HG03521 (cell line): ENCODE measurements around the gene LAMA4.

ENCODE experiments used
- ATAC-seq: cut with Tn5 transposase; IDR thresholded peaks from one replicate; pipeline ENCODE4 v1.9.1; 2021; ENCODE audit warnings: mild to moderate bottlenecking, moderate library complexity; ENCODE audit not compliant: unreplicated experiment

Gene LAMA4

GRCh38 chr6:112245511-112246203 is 8.7 kb downstream of the LAMA4 start:
- ATAC-seq: no peak

- ATAC-seq: no peak
Measured at GRCh38 chr6:112243861-112244827, 10.2 kb downstream of the LAMA4 start.

- ATAC-seq: no peak
Measured at GRCh38 chr6:112241820-112242429, 12.4 kb downstream of the LAMA4 start.

- no peak for ATAC-seq
Measured at GRCh38 chr6:112237595-112237994, 16.8 kb downstream of the LAMA4 start.

- no peak for ATAC-seq
Measured at GRCh38 chr6:112237066-112237465, 17.3 kb downstream of the LAMA4 start.

GRCh38 chr6:112235956-112236355 is 18.4 kb downstream of the LAMA4 start:
- no peak for ATAC-seq

DNA sequence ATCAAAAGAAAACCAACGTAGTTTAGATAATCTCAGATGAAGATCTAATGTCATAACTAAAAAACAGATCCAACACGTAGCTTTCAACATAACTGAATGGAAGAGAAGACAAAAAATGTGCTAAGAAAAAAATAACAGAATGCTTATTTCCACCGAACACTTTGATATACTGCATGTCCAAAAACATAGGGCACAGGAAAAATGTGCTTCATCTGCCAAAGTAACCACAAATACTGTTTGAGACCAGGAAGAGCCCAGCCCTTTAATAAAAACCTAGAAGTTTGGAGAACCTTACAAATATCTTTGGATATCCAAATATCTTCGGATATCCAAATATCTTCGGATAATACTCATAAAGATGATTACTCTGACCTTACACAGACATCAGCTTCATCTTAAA is 19.8 kb downstream of the LAMA4 start:
- no peak for ATAC-seq

GRCh38 chr6:112233847-112234246 is 20.5 kb downstream of the LAMA4 start:
- no peak for ATAC-seq

- no peak for ATAC-seq
Measured at GRCh38 chr6:112232845-112233256, 21.5 kb downstream of the LAMA4 start.

DNA sequence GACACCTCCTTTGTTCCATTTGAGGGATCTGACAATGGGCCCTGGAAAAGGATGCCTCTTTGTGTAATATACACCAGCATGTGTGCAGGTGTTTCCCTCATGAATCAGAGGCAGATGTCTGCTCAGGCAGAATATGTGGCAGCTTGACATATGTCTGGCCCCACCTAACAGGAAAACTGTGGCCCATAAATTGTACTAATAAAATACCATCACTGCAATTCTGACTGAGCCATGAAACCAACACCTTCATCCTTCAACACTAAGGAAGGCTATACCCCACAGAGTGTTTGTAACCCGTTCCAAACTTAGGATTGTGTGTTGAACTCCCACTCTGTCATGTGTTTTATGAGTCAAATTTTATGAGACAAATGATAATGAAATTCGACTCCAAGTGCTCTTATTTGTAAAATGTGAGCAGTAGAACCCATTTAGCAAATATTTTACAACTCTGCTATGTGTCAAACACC is 22.7 kb downstream of the LAMA4 start:
- ATAC-seq: no peak

DNA sequence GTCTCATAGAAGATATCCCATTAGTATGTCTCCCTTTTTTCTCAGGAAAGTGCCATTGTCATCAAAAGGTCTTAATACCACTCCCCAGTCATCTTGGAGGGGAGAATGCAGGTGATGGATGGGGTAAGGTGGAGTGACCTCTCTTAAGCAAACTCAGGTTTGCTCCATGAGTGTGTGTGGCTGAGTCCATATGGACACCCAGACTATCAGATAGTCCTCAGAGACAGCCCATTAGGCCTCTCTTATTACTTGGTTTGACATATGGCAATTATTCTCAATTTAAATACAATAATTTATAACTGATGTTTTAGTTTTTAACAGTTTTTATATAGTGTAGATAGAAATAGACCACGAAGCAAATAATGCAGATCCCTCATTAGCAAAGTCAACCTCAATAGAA is 23.2 kb downstream of the LAMA4 start:
- ATAC-seq: no peak

DNA sequence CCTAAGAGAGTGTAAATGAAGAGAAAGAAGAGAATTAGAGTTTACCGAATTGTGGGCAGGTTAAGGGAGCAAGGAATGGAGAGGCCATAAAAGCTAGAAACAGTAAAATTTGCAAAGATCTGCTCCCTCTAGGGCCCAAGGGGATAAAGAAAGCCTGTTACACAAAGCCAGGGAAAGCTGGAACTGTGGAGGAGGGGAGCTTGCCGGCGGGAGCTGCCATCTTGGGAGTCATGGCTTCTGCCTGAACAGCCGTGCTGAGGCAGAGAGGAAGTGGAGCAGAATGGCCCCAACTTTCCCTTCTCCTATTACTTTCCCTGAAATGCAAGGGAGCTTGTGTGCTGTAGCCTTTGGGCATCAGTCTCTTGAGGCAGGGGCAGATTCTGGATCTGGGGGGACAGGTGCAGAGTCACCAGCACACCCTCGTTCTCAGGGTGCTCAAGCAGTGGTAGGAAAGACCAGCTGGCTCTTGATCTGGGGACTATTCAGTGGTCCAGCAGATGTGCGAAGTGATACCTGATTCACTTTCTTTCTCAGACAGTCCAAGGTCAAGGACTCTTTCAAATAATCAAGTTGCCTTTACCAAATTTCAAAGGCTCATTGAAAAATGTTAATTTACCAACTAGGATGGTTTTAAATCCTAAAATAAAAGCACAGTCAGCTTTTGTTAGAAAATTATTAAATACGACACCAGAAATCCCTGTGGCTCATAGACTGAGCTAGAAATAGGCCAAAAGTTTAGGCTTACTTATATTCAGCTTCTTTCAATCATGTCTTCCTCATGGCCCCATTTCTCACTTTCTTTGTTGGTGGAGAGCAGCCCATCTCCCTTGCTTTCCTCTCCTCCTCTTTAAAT is 25.7 kb downstream of the LAMA4 start:
- ATAC-seq: no peak

DNA sequence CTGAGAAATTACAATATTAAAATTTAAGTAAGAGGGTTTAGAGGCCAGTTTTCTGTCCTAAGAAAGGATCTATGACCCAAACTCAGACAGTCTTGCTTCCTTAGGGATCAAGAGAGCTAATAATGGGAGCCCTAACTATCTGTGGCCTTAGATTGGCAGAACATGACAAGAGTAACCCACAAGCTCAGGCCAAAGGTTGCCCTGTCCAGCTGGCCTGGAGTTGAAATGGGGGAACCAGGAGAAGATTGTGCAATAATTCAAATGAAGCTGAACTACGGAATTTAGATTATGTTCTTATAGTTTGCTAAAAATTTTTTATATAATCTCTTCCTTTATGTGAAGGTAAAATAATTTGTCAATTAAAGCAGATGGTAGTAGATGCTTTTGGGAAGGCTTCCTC is 26.4 kb downstream of the LAMA4 start:
- ATAC-seq: no peak

DNA sequence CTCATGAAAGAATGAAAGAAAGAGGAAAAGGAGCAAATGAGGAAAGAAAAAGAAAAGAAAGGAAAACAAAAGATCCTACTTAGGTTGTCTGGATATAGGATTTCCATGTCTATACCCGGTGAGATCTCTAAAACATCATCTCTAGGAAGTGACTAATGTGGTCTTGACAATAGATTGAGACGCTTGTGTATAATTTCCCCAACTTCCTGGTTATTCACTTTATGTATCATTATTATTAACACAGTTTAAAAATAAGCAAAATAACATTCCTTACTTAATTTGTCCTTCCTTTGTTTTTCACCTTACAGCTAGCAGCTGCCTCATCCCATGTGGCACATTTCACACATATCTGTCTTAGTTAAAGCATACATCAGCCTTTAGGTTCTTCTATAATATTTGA is 27.0 kb downstream of the LAMA4 start:
- ATAC-seq: no peak

DNA sequence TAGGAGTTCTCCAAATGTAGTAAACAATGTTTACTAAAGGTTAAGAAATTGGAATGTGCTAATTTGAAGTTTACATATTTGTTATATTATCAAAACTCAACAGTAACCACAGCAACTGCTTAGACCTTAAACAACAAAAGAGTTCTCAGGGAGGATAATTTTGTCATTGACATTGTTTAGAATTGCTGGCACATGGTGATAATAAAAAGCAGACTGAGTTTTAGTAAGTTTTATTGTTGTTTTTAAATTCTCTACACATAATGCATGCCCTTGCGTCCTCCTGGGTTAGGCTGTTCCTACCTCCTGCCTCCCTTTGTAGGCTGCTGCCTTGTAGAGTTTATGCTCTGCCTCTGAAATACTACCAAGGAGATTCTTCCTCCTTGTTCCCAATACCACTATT is 28.7 kb downstream of the LAMA4 start:
- ATAC-seq: no peak

DNA sequence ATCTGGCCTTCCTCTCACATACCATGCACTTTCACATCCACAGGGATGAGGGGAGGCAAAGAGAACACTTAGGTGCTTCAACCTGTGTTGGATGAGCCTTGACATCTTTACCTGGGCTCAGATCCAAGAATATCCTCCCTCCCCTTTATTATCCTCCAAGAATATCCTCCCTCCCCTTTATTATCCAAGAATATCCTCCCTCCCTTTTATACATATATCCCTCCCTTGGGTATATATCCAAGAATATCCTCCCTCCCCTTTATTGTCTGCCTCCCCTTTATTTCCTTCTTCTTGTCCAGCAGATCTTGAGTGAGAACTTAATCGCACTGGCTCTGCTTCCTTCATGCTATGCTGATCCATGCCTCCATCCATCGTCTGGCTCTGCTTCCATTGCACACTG is 30.3 kb downstream of the LAMA4 start:
- ATAC-seq: no peak

DNA sequence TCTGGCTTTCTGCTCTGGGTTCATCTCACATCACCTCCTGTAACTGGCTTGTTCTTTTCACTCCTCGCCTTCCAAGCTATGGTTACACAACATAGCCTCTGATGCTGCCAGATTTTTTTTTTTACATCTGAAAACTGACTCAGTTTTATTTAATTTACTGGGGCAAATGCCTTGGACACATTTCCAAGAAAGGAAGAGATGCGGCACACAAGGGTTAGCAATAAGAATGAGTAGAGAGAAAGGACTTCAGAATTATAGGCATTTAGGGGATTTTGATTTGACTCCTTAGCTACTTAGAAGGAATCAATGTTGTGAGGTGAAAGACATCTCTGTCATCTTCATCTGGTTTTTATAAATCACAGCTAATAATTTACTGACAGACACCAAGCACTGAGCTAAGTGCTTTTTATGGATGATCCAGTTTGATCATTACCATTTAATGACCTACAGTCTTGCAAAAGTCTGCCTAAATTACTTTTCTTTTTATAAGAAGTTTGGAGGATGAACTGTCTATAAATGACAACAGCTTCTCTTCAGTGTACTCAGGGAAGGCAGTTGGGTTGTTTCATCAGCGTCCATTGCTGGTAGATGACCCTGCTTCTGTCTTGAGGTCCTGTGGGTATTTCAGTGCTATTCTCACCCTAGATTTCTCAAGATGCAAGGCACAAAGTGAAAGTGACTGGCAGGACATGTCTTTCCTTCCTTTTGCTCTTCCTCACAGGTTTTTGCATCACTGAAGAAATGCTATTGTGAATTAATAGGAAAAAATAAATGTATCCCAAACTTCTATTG is 31.1 kb downstream of the LAMA4 start:
- no peak for ATAC-seq

- no peak for ATAC-seq
Measured at GRCh38 chr6:112221981-112222852, 32.1 kb downstream of the LAMA4 start.

DNA sequence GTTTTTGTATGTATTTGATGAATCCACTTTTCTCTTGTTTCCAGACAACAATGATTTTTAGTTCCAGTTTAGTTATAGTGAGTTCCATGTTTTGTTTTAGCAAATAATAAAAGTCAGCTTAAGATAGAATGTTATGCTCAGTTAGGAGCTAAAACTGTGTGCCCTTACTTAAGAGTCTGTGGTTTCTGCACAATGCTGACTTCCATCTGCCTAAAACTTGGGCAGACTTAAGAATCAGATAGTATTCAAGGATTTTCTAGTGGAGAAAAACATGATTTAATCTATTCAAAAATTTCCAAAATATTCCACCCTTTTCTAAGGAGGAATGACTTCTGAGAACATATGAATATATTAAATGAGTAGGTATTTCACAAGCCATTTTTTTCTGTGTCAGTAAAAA is 32.8 kb downstream of the LAMA4 start:
- no peak for ATAC-seq
